ENCODE data around the gene RPL18A. TPM values are rescaled to one million over a fixed set of nuclear protein-coding genes. Genes with fewer than 3 reads are reported as not detected.
"Not testable (repeated sequence)": the region's sequence is repeated elsewhere in the genome, so short reads cannot be mapped to it uniquely, and the experiment has no call there.

The RPL18A gene
- polyA plus RNA-seq, 4 donors = 867 to 1,395 (median 1,135) TPM

- DNase-seq (ENCODE audit: low read depth in 4 of 4, low spot score in 2 of 4) = no peak
These were observed 5.9 kb downstream of the RPL18A start for GRCh38 chr19:17865364-17866311.

- no peak for DNase-seq (ENCODE audit: low read depth in 4 of 4, low spot score in 2 of 4)
These were observed 6.7 kb downstream of the RPL18A start for GRCh38 chr19:17866312-17866963.

- DNase-seq (ENCODE audit: low read depth in 4 of 4, low spot score in 2 of 4) = no peak
These were observed 7.3 kb downstream of the RPL18A start for GRCh38 chr19:17866964-17867486.

GRCh38 chr19:17868669-17869068, 9.0 kb downstream of the RPL18A start:
- DNase-seq (ENCODE audit: low read depth in 4 of 4, low spot score in 2 of 4) = no peak

GRCh38 chr19:17869114-17869608, 9.5 kb downstream of the RPL18A start:
- DNase-seq (ENCODE audit: low read depth in 4 of 4, low spot score in 2 of 4) = no peak

- no peak for DNase-seq (ENCODE audit: low read depth in 4 of 4, low spot score in 2 of 4)
These were observed 11.5 kb downstream of the RPL18A start for GRCh38 chr19:17871032-17871877.

GRCh38 chr19:17871878-17872250, 12.2 kb downstream of the RPL18A start, which contains the start of gene SLC5A5:
Gene SLC5A5 (plus strand): TSS chr19:17871945. CDS start chr19:17872320, 375 bp downstream.
- no peak for DNase-seq (ENCODE audit: low read depth in 4 of 4, low spot score in 2 of 4)

GRCh38 chr19:17872251-17873001, 12.7 kb downstream of the RPL18A start:
- no peak for DNase-seq (ENCODE audit: low read depth in 4 of 4, low spot score in 2 of 4)

- DNase-seq (ENCODE audit: low read depth in 4 of 4, low spot score in 2 of 4) = no peak
These were observed 14.4 kb downstream of the RPL18A start for GRCh38 chr19:17873786-17874757.

- no peak for DNase-seq (ENCODE audit: low read depth in 4 of 4, low spot score in 2 of 4)
These were observed 15.0 kb downstream of the RPL18A start for GRCh38 chr19:17874758-17875135.

GRCh38 chr19:17877696-17878095, 18.0 kb downstream of the RPL18A start:
- no peak for DNase-seq (ENCODE audit: low read depth in 4 of 4, low spot score in 2 of 4)

- no peak for DNase-seq (ENCODE audit: low read depth in 4 of 4, low spot score in 2 of 4)
These were observed 19.8 kb downstream of the RPL18A start for GRCh38 chr19:17879466-17879865.

GRCh38 chr19:17881701-17882100, 22.0 kb downstream of the RPL18A start:
- DNase-seq (ENCODE audit: low read depth in 4 of 4, low spot score in 2 of 4) = no peak

GRCh38 chr19:17883627-17884410, 24.1 kb downstream of the RPL18A start:
- DNase-seq (ENCODE audit: low read depth in 4 of 4, low spot score in 2 of 4) = no peak

- DNase-seq (ENCODE audit: low read depth in 4 of 4, low spot score in 2 of 4) = no peak
These were observed 26.8 kb downstream of the RPL18A start for GRCh38 chr19:17886515-17886914.

- not testable (repeated sequence) for DNase-seq (ENCODE audit: low read depth in 4 of 4, low spot score in 2 of 4)
These were observed 27.5 kb downstream of the RPL18A start for GRCh38 chr19:17887221-17887620.

- no peak for DNase-seq (ENCODE audit: low read depth in 4 of 4, low spot score in 2 of 4)
These were observed 28.6 kb downstream of the RPL18A start for GRCh38 chr19:17888260-17888659.

All from left renal cortex interstitium (tissue), 4 donors.